MCF 10A (cell line): ENCODE results near the gene CSAD. TPM values are rescaled to one million over a fixed set of nuclear protein-coding genes. Genes with fewer than 3 reads are reported as not detected.
A peak's percentile ranks its signal among the peaks of the same experiment; 100 is the strongest.

Experiments used
- BruUV-seq: library from RNA; stranded (reverse); fragments of 400-500 nt; replicated peaks from 2 replicates; lab custom pipeline; 2021; lab: Mats Ljungman, UMichigan
- CTCF ChIA-PET: fragments of 300-600 bp; sonication (Branson Sonifier 250); formaldehyde crosslinking; extraction: SDS; loops from one replicate; lab custom pipeline; 2021; ENCODE audit warnings: antibody characterized with exemption, inconsistent platforms; lab: Yijun Ruan, JAX
- POLR2A ChIA-PET: fragments of 300-600, 350-650 bp; sonication (Branson Sonifier 250); formaldehyde crosslinking; extraction: SDS; loops from one replicate; lab custom pipeline; 2020; ENCODE audit warnings: antibody characterized with exemption, inconsistent platforms; lab: Yijun Ruan, JAX
- DNase-seq: peaks from one replicate; pipeline ENCODE4 v3.0.0-alpha.2; 2018; ENCODE audit not compliant: unreplicated experiment
- H3K27ac Mint-ChIP-seq: one replicate; pipeline ENCODE4 v1.8.0; 2022; ENCODE audit warnings: mild to moderate bottlenecking, low read depth, mixed read lengths; ENCODE audit not compliant: unreplicated experiment
- H3K27me3 Mint-ChIP-seq: one replicate; pipeline ENCODE4 v1.8.0; 2022; ENCODE audit warnings: mixed read lengths; ENCODE audit not compliant: insufficient read depth, unreplicated experiment
- H3K36me3 Mint-ChIP-seq: one replicate; pipeline ENCODE4 v1.8.0; 2022; ENCODE audit warnings: mild to moderate bottlenecking, moderate library complexity, mixed read lengths; ENCODE audit not compliant: insufficient read depth, unreplicated experiment
- H3K4me1 Mint-ChIP-seq: one replicate; pipeline ENCODE4 v1.8.0; 2022; ENCODE audit warnings: mixed read lengths; ENCODE audit not compliant: insufficient read depth, unreplicated experiment
- H3K4me3 Mint-ChIP-seq: one replicate; pipeline ENCODE4 v1.8.0; 2022; ENCODE audit warnings: mild to moderate bottlenecking, moderate library complexity, mixed read lengths; ENCODE audit not compliant: unreplicated experiment
- H3K9me3 Mint-ChIP-seq: one replicate; pipeline ENCODE4 v1.8.0; 2022; ENCODE audit warnings: mixed read lengths; ENCODE audit not compliant: unreplicated experiment
- CTCF ChIP-seq: fragments of 200-600 bp; IDR thresholded peaks from one replicate; pipeline ENCODE4 v1.8.0; 2022; ENCODE audit warnings: antibody characterized with exemption, mild to moderate bottlenecking; ENCODE audit not compliant: unreplicated experiment
- intact Hi-C: fragments of 100-400 bp; cut with micrococcal nuclease; formaldehyde crosslinking; loops from 2 replicates; pipeline ENCODE4 v1.14.1; 2022
- total RNA-seq: library from RNA; stranded (reverse); gene quantifications from 2 replicates; pipeline ENCODE4 v1.2.3, GENCODE V29; 2022

Gene CSAD
- total RNA-seq, 1 experiment from 2014 or later = 22.7 TPM

GRCh38 chr12:53147181-53147580, 33.5 kb downstream of the CSAD start:
- Mint-ChIP-seq H3K36me3 (peaks cover 7% of the 10 kb centered on the region), H3K4me3 (no peak overlapping the region), H3K9me3 (no peaks in the 10 kb centered on the region), H3K27me3 (no peaks in the 10 kb centered on the region), H3K4me1 (peaks cover 6% of the 10 kb centered on the region), H3K27ac (no peak overlapping the region)
- POLR2A ChIA-PET = no interaction called here
- CTCF ChIA-PET = interaction anchor here (0.6 to 1.2 kb wide), 5 partner anchors 12 to 975 kb away, joined by 3 to 4 read pairs (median 3); no protein-coding TSS in a partner anchor
- TF ChIP-seq CTCF = no peak
- intact Hi-C loops = no loop called here
- BruUV-seq = no TSS peak
- no peak for DNase-seq

- no peak overlapping the region for H3K27ac Mint-ChIP-seq
- no peak for TF ChIP-seq CTCF
- intact Hi-C loops = no loop called here
- CTCF ChIA-PET = interaction anchor here (0.6 to 2.4 kb wide), 3 partner anchors 14 to 649 kb away, joined by 3 to 8 read pairs (median 4); no protein-coding TSS in a partner anchor
- H3K4me1 Mint-ChIP-seq = peaks cover 6% of the 10 kb centered on the region
- no peak overlapping the region for H3K4me3 Mint-ChIP-seq
- no peaks in the 10 kb centered on the region for H3K27me3 Mint-ChIP-seq
- no TSS peak for BruUV-seq
- POLR2A ChIA-PET = interaction anchor here (0.7 kb wide), 1 partner anchor 176 kb away, joined by 3 read pairs; no protein-coding TSS in a partner anchor
- DNase-seq = peak; percentile 73
- no peaks in the 10 kb centered on the region for H3K9me3 Mint-ChIP-seq
- H3K36me3 Mint-ChIP-seq = peaks cover 7% of the 10 kb centered on the region
Observed at GRCh38 chr12:53145383-53146260, 35.1 kb downstream of the CSAD start.

GRCh38 chr12:53143355-53143754, 37.4 kb downstream of the CSAD start:
- BruUV-seq = no TSS peak
- ChIA-PET POLR2A (interaction anchor here (0.7 kb wide), 1 partner anchor 15 kb away, joined by 4 read pairs; no protein-coding TSS in a partner anchor), CTCF (interaction anchor here (0.5 to 0.7 kb wide), 2 partner anchors 19 to 23 kb away, joined by 4 read pairs; no protein-coding TSS in a partner anchor)
- H3K4me3 Mint-ChIP-seq = no peak overlapping the region
- peaks cover 6% of the 10 kb centered on the region for H3K4me1 Mint-ChIP-seq
- peaks cover 7% of the 10 kb centered on the region for H3K36me3 Mint-ChIP-seq
- intact Hi-C loops = no loop called here
- no peaks in the 10 kb centered on the region for H3K9me3 Mint-ChIP-seq
- DNase-seq = no peak
- H3K27ac Mint-ChIP-seq = no peak overlapping the region
- H3K27me3 Mint-ChIP-seq = no peaks in the 10 kb centered on the region
- no peak for TF ChIP-seq CTCF

- TF ChIP-seq CTCF = no peak
- no peaks in the 10 kb centered on the region for H3K4me1 Mint-ChIP-seq
- BruUV-seq = no TSS peak
- peaks cover 17% of the 10 kb centered on the region for H3K27me3 Mint-ChIP-seq
- H3K4me3 Mint-ChIP-seq = no peak overlapping the region
- no peak overlapping the region for H3K27ac Mint-ChIP-seq
- intact Hi-C loops = no loop called here
- no peak for DNase-seq
- no peaks in the 10 kb centered on the region for H3K36me3 Mint-ChIP-seq
- ChIA-PET CTCF (no interaction called here), POLR2A (no interaction called here)
- H3K9me3 Mint-ChIP-seq = no peaks in the 10 kb centered on the region
Observed at GRCh38 chr12:53133722-53134121, 47.0 kb downstream of the CSAD start.
